HG03565 (cell line): ENCODE results near the gene SPACA4.

Source experiments
- ATAC-seq: cut with Tn5 transposase; IDR thresholded peaks from one replicate; pipeline ENCODE4 v1.9.1; 2021; ENCODE audit warnings: mild to moderate bottlenecking, moderate library complexity; ENCODE audit not compliant: unreplicated experiment

The SPACA4 gene

GRCh38 chr19:48596679-48597465 lies 9.7 kb upstream of the SPACA4 start:
- no peak for ATAC-seq

DNA sequence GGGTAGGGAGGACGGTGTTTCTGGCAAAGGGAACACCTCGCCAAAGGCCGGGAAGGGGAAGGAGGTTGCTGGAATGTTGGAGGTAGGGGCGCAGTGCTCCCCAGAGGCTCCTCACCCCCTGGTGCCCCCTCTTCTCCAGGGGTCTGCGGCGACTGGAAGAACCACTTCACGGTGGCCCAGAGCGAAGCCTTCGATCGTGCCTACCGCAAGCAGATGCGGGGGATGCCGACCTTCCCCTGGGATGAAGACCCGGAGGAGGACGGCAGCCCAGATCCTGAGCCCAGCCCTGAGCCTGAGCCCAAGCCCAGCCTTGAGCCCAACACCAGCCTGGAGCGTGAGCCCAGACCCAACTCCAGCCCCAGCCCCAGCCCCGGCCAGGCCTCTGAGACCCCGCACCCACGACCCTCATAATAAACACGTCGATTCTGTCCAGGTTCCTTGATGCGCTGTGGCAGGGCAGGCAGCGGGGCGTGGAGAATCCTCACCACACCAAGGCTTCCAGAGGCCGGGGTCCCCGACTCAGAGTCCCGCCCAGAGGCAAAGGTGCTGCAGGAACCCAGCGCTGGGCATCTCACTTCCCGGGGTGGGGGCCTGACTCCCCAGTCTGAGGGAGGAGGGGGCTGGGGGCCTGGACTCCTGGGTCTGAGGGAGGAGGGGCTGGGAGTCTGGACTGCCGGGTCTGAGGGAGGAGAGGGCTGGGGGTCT lies 7.4 kb upstream of the SPACA4 start:
- no peak for ATAC-seq

DNA sequence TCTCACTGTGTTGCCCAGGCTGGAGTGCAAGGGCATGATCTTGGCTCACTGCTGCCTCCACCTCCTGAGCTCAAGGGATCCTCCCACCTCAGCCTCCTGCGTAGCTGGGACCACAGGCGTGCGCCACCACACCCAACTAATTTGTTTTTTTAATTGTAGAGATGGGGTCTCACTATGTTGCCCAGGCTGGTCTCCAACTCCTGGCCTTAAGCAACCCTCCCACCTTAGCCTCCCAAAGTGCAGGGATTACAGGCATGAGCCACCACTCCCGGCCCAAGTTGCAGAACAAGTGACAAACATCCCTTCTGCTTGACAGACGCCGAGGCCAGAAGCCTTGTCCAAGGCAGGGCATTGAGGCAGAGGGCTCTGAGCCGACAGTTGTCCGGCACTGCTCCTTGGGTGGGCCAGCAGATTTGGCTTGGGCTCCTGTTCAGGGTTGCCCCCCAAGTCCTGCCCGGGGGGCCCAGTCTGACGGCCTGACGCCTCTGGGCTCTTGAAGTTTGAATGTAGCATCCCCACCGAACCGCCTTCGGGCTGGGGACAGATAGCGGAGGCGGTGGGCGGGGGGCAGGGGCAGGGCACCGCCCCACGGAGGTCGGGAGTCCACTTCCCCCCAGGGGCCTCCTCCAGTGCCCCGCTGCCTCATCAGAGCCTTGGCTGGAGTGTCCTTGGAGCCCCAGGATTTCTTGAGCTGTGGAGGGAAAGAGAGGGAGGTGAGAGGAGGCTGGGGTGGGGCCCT lies 5.7 kb upstream of the SPACA4 start:
- ATAC-seq: no peak

- no peak for ATAC-seq
These were observed 3.5 kb upstream of the SPACA4 start for GRCh38 chr19:48603001-48603400.

GRCh38 chr19:48603449-48603848 lies 3.1 kb upstream of the SPACA4 start:
- ATAC-seq: no peak

GRCh38 chr19:48603850-48604249 lies 2.7 kb upstream of the SPACA4 start:
- no peak for ATAC-seq

- no peak for ATAC-seq
These were observed 815 bp downstream of the SPACA4 start for GRCh38 chr19:48607359-48607755.

DNA sequence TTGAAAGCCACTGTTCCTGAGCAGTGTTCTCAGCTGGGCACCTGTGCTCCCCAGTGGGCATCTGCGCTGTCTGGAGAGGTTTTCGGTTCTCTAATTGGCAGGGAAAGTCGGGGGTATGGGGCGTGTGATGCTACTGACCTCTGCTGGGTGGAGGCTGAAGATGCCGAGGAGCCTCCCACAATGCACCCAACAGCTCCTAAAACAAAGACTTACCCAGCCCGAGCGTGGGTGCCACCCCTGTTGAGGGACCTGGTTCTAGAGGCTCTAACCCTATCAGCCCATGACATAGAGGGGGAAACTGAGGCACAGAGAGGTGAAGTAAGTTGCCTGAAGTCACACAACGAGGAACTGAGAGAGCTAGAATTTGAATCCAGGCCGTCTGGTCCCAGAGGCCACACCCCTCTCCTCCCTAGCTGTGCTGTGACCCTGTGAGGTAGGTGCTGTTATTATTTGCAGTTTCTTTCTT lies 2.3 kb downstream of the SPACA4 start:
- no peak for ATAC-seq

DNA sequence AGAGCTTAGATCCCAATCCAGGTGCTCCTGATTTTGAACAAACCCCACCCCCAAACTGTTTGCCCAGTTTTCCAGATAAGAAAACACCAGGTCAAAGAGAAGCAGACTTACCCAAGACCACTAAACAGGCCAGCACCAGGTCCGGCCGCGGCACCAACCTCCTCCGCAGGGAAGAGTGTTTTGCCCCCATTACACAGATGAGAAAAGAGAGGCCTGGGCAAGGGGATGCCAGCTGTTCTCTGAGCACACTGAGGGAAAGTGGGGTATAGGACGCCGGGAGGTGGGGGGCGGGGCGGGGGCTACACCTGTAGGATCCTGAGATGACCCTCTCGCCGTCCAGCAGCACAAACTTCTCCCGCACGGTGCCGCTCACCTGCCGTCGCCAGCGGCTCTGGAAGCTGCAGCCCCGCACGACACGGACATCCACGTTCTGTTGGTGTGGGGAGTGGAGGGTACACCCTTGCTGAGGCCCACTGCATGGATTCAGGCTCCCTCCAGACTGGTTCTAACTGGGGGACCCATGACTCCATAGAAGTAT lies 3.1 kb downstream of the SPACA4 start:
- no peak for ATAC-seq

DNA sequence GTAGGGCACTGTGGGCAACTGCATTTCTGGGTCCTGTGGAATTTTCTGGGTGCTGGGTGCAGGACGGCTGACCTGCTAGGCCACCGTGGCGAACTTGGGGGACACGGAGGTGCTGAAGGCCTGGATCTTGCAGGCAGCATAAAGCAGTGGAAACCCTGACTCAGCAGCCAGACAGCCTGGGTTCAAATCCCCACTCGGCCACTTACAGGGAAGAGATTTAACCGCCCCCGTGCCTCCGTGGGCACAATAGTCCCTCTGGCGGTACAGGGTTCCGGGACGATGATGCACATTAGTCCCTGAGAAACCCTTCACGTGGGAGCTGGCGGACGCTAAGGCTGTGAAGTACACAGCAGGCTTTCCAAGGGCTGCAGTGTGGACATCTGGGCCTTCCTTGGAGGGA lies 5.3 kb downstream of the SPACA4 start:
- no peak for ATAC-seq

GRCh38 chr19:48613024-48613851 lies 6.7 kb downstream of the SPACA4 start:
- ATAC-seq: no peak

DNA sequence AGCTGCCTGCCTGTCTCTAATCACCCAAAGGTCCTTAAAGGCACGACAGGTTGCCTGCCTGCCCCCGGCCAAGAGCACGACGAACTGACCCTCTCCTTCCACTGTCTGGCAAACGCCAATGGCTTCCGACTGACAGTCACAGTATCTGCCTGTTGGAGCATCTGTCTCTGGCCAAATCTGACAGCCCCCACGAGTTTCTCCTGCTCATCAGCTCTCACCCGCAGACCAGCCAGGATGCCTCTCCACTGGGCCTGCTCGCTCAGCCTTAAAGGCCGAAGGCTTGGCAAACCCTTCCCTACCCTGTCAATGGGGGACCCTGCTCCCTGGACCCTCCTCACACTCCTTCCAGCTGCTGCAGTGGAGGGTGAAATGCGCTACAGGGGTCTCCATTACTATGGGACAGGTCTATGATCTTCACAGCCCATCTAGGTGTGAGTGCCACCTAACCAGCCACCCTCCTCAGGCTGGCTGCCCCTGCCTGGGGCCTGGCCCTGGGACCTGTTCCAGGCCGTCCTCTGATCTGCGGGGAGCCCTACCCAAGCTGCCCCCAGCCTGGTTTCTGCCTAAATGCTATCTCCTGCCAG lies 7.4 kb downstream of the SPACA4 start:
- ATAC-seq: no peak

DNA sequence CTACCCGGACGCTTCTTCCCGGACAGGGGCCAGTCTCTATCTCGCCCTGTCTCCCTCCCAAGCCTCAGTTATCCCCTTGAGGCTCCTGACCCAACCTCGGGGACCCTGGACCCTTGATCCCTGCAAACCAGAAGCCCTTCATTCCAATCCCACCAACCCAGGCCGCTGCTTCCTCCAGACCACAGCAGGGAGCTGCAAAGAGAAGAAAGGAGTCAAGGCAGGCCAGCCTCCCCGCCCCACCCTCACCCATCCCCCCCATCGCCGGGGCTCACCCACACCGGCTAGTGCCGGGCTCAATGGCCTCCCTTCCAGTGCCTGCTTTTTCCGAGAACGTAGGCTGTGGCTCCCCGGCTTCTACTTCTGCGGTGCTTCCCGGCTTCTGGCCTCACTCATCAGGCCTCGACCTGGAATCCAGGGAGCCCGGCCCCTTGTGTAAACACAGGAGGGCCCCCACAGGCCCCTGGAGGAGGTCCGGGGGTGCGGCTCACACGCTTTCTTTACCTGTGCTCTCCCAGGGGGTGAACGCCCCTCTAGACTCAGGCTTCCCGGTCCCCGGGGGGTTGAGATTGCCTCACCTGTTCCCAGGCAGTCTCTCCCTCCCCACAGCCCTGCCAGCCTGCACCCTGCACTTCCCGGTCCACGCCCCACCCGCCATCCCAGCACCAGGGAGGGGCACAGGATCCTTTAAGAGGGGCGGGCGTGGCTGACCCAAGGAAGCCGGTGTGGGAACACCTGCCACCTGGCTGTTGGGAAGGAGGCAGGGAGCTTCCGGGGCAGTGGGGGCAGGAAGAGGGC lies 8.1 kb downstream of the SPACA4 start, which contains the start of gene FAM83E:
TSS of gene FAM83E (minus strand) at position 641 of the 795 bp plus-strand sequence. CDS start 1,704 bp downstream, outside the sequence.
- no peak for ATAC-seq

GRCh38 chr19:48615231-48616040 lies 8.9 kb downstream of the SPACA4 start:
- ATAC-seq: no peak

DNA sequence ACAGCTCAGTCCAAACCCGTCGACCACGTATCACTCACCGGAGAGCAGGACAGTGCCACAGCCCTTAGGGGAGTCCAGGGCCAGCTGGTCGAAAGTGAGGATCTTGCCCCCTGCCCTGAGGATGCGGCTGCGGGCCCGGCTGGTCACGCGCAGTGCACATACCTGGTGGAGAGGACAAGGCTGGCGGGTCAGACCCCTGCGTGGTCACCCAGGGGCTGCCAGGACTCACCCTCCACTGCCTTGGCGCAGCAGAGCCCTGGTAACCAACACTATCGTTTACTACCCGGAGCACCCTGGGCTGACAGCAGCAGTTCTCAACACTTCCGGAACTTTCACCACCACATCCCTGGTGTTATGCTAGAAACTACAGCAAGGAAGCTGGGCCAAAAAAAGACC lies 9.5 kb downstream of the SPACA4 start:
- no peak for ATAC-seq

- ATAC-seq: no peak
These were observed 10.0 kb downstream of the SPACA4 start for GRCh38 chr19:48616491-48617056.

DNA sequence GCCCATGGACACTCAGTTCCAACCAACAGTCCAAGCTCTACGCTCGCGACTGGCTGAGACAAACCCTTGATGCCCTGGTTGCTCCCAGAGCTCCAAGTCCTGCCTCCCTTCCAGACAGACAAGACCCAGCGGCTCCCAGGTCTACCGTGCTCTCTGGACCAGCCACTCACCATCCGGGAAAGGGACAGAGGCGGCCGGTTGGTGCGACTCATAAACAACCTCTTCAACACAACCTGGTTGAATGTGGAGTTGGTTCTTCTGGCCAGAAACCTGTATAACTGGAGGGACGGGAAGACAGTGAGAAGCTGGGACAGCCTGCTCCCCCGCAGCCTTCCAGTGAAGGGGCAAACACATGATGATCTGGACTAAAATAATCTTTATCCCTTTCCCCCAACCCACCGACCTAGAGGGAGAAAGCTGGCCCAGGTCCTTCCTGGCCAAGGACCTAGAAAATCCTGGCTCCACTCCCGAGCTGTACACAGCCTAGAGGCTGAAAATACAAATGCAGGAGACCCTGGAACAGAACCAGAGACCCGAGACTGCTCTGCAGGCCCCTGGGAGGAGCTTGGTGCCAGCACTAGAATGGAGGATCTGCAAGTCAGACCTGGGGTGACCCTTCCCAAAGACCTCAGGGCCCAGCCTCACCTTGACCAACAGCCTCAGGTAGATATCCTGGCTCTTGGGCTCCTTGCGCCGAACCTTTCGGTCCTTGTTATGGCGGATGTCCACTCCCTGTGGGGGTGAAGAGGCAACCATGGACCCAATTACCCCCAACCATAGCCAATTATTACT lies 10.8 kb downstream of the SPACA4 start:
- ATAC-seq: no peak
